Measurements from ENCODE around the gene USP13. TPM values are rescaled to one million over a fixed set of nuclear protein-coding genes. Genes with fewer than 3 reads are reported as not detected.

USP13 gene
- total and polyA plus RNA-seq, 2 experiments from 2014 or later = 9.6 to 22.7 TPM

- DNase-seq (ENCODE audit: low spot score) = no peak
- H3K79me2 ChIP-seq (replicated peaks; ENCODE audit: insufficient read depth) = no peaks in the 10 kb centered on the region
Observed at GRCh38 chr3:179794355-179794754, 141.5 kb downstream of the USP13 start.

More at GRCh38 chr3:179794355-179794754, 141.5 kb downstream of the USP13 start:
- H3F3A ChIP-seq (replicated peaks; ENCODE audit: low read depth) = no peaks in the 10 kb centered on the region
- H3K4me3 ChIP-seq = no peak overlapping the region
- H3K4me3 Mint-ChIP-seq = no peak overlapping the region
- H3K27me3 ChIP-seq (ENCODE audit: insufficient read depth) = no peaks in the 10 kb centered on the region
- no peaks in the 10 kb centered on the region; the same call in 2 of the 3 replicates for H3K4me1 Mint-ChIP-seq
- no peaks in the 10 kb centered on the region for H3K9me3 Mint-ChIP-seq
- H3K27ac ChIP-seq (ENCODE audit: low read depth) = no peak overlapping the region
- H3K36me3 ChIP-seq (ENCODE audit: insufficient read depth) = no peaks in the 10 kb centered on the region
- 0 out of 2 replicates have a peak, but pooled peaks cover 7% of the 10 kb centered on the region for H3K9me2 ChIP-seq (ENCODE audit: insufficient read depth)
- no peak overlapping the region for H2AFZ ChIP-seq
- ATAC-seq = peak; percentile 54; the same call in 2 of the 3 replicates
- no peak overlapping the region for H3K27ac Mint-ChIP-seq
- H4K20me1 ChIP-seq (replicated peaks; ENCODE audit: insufficient read depth) = no peaks in the 10 kb centered on the region; the same call in 1 of the 2 replicates
- H3K4me2 ChIP-seq = no peak overlapping the region
- H3K36me3 Mint-ChIP-seq (ENCODE audit: low read depth) = peaks cover 4% of the 10 kb centered on the region; the same call in 1 of the 3 replicates
- H3K27me3 Mint-ChIP-seq (ENCODE audit: insufficient read depth, low read depth, poor library complexity) = peaks cover 4% of the 10 kb centered on the region
- H3K4me1 ChIP-seq (ENCODE audit: insufficient read depth) = peaks cover 2% of the 10 kb centered on the region; the same call in 1 of the 2 replicates
- TF ChIP-seq REST (IDR thresholded peaks at IDR 0.05; ENCODE audit: unreplicated experiment) (no peak), CTCF (conservative IDR thresholded peaks at IDR 0.05; ENCODE audit: low read depth in 2 of 2) (no peak), ETS1 (IDR thresholded peaks at IDR 0.05) (no peak), JUNB (IDR thresholded peaks at IDR 0.05; ENCODE audit: unreplicated experiment) (no peak), ZNF462 (CRISPR knock-in tag; IDR thresholded peaks at IDR 0.05) (no peak), NANOG (IDR thresholded peaks at IDR 0.05; ENCODE audit: borderline replicate concordance) (no peak), ZNF114 (CRISPR knock-in tag; IDR thresholded peaks at IDR 0.05) (no peak), EZH2phosphoT487 (IDR thresholded peaks at IDR 0.05; ENCODE audit: unreplicated experiment) (no peak)
